GM23338 (cell line): ENCODE results near the gene RTP5. TPM values are rescaled to one million over a fixed set of nuclear protein-coding genes. Genes with fewer than 3 reads are reported as not detected.
A peak's percentile ranks its signal among the peaks of the same experiment; 100 is the strongest.

Source experiments
- ATAC-seq: fragments of 200-7000 bp; cut with Tn5 transposase; 3 replicates; pipeline ENCODE4 v1.9.1; 2020
- DNase-seq: peaks from one replicate; pipeline ENCODE4 v3.0.0-alpha.2; 2015; ENCODE audit warnings: low spot score
- H2AFZ ChIP-seq: fragments of 200-600 bp; sonication (generic); 2 replicates; pipeline ENCODE4 v1.8.0; 2016; ENCODE audit warnings: antibody characterized with exemption, mild to moderate bottlenecking, moderate library complexity
- H3F3A ChIP-seq: fragments of 200-600 bp; sonication (generic); replicated peaks from 2 replicates; pipeline ENCODE4 v1.8.0; 2017; ENCODE audit warnings: antibody characterized with exemption, mixed run types, low read depth
- H3K27ac ChIP-seq: fragments of 200-600 bp; sonication (generic); 2 replicates; pipeline ENCODE4 v1.6.1; 2016; ENCODE audit warnings: low read depth
- H3K27me3 ChIP-seq: fragments of 200-600 bp; sonication (generic); 2 replicates; pipeline ENCODE4 v1.8.0; 2016; ENCODE audit warnings: mild to moderate bottlenecking, mixed run types, moderate library complexity; ENCODE audit not compliant: insufficient read depth
- H3K36me3 ChIP-seq: fragments of 200-600 bp; sonication (generic); 2 replicates; pipeline ENCODE4 v1.8.0; 2016; ENCODE audit warnings: mild to moderate bottlenecking; ENCODE audit not compliant: insufficient read depth
- H3K4me1 ChIP-seq: fragments of 200-600 bp; sonication (generic); 2 replicates; pipeline ENCODE4 v1.8.0; 2016; ENCODE audit warnings: mild to moderate bottlenecking, moderate library complexity; ENCODE audit not compliant: insufficient read depth
- H3K4me2 ChIP-seq: fragments of 200-600 bp; sonication (generic); 2 replicates; pipeline ENCODE4 v1.7.1; 2017; ENCODE audit warnings: mixed run types
- H3K4me3 ChIP-seq: fragments of 200-600 bp; sonication (generic); 2 replicates; pipeline ENCODE4 v1.6.1; 2016; ENCODE audit warnings: mixed run types
- H3K79me2 ChIP-seq: fragments of 200-600 bp; sonication (generic); replicated peaks from 2 replicates; pipeline ENCODE4 v1.8.0; 2017; ENCODE audit warnings: mild to moderate bottlenecking; ENCODE audit not compliant: insufficient read depth
- H3K9me2 ChIP-seq: fragments of 200-600 bp; sonication (generic); 2 replicates; pipeline ENCODE4 v1.8.0; 2017; ENCODE audit not compliant: insufficient read depth
- H4K20me1 ChIP-seq: fragments of 200-600 bp; sonication (generic); replicated peaks from 2 replicates; pipeline ENCODE4 v1.8.0; 2017; ENCODE audit warnings: mild to moderate bottlenecking; ENCODE audit not compliant: insufficient read depth
- H3K27ac Mint-ChIP-seq: 2 replicates; pipeline ENCODE4 v1.8.0; 2020; ENCODE audit warnings: inconsistent platforms, mild to moderate bottlenecking, moderate library complexity, mixed read lengths
- H3K27me3 Mint-ChIP-seq: 3 replicates; pipeline ENCODE4 v1.8.0; 2022; ENCODE audit warnings: low read depth, mild to moderate bottlenecking, moderate library complexity, mixed read lengths, inconsistent platforms; ENCODE audit not compliant: insufficient read depth, poor library complexity
- H3K36me3 Mint-ChIP-seq: 3 replicates; pipeline ENCODE4 v1.8.0; 2021; ENCODE audit warnings: low read depth, mild to moderate bottlenecking, inconsistent platforms, moderate library complexity, mixed read lengths
- H3K4me1 Mint-ChIP-seq: 3 replicates; pipeline ENCODE4 v1.8.0; 2020; ENCODE audit warnings: mild to moderate bottlenecking, inconsistent platforms, mixed read lengths
- H3K4me3 Mint-ChIP-seq: 3 replicates; pipeline ENCODE4 v1.8.0; 2021; ENCODE audit warnings: moderate library complexity, mild to moderate bottlenecking, inconsistent platforms, mixed read lengths
- H3K9me3 Mint-ChIP-seq: 3 replicates; pipeline ENCODE4 v1.8.0; 2020; ENCODE audit warnings: moderate library complexity, mild to moderate bottlenecking, inconsistent platforms, mixed read lengths
- CREB1 ChIP-seq: fragments of 250-450 bp; sonication (Bioruptor Pico); IDR thresholded peaks from 2 replicates; pipeline ENCODE4 v1.5.0; 2020; ENCODE audit warnings: low read depth, mild to moderate bottlenecking, moderate library complexity
- EZH2phosphoT487 ChIP-seq: fragments of 200-600 bp; sonication (generic); IDR thresholded peaks from one replicate; pipeline ENCODE4 v1.8.1; 2018; ENCODE audit warnings: antibody characterized with exemption; ENCODE audit not compliant: unreplicated experiment
- JUNB ChIP-seq: IDR thresholded peaks from one replicate; pipeline ENCODE4 v1.6.1; 2016; ENCODE audit warnings: antibody characterized with exemption; ENCODE audit not compliant: unreplicated experiment
- REST ChIP-seq: IDR thresholded peaks from one replicate; pipeline ENCODE4 v1.6.1; 2018; ENCODE audit warnings: antibody characterized with exemption; ENCODE audit not compliant: unreplicated experiment
- polyA plus RNA-seq: library from polyadenylated mRNA; unstranded; fragments of >200 nt; fragmentation: Nextera tagmentation; extraction: Ambion mirVana; gene quantifications from 2 replicates; pipeline ENCODE4 v1.2.1, GENCODE V29; 2016
- total RNA-seq: library from RNA; depleted of rRNA; stranded (reverse); fragments of >200 nt; shearing (Covaris generic); gene quantifications from 2 replicates; pipeline ENCODE4 v1.2.3, GENCODE V29; 2014

The RTP5 gene
- total and polyA plus RNA-seq, 2 experiments from 2014 or later, result not detected

GRCh38 chr2:241842620-241843211 is 26.8 kb upstream of the RTP5 start:
- Histone ChIP-seq H3K27ac (no peak overlapping the region), H3F3A (no peaks in the 10 kb centered on the region), H3K9me2 (no peaks in the 10 kb centered on the region), H3K79me2 (no peaks in the 10 kb centered on the region), H4K20me1 (no peaks in the 10 kb centered on the region), H3K27me3 (peaks cover 22% of the 10 kb centered on the region), H3K4me2 (peak overlapping the region; percentile 38; the same call in 1 of the 2 replicates), H3K4me1 (no peaks in the 10 kb centered on the region; the same call in 1 of the 2 replicates), H3K36me3 (no peaks in the 10 kb centered on the region), H3K4me3 (peak overlapping the region; percentile 34; the same call in 1 of the 2 replicates), H2AFZ (peak overlapping the region; percentile 95)
- H3K4me3 Mint-ChIP-seq, result peak overlapping the region; percentile 57
- H3K27me3 Mint-ChIP-seq, result peaks cover 37% of the 10 kb centered on the region
- H3K4me1 Mint-ChIP-seq, result peaks cover 7% of the 10 kb centered on the region
- DNase-seq, result no peak
- TF ChIP-seq EZH2phosphoT487, result no peak
- no peak for TF ChIP-seq CREB1
- no peaks in the 10 kb centered on the region for H3K9me3 Mint-ChIP-seq
- H3K36me3 Mint-ChIP-seq, result no peaks in the 10 kb centered on the region
- peak; percentile 33 for ATAC-seq
- no peak overlapping the region for H3K27ac Mint-ChIP-seq

GRCh38 chr2:241843321-241844065 is 26.0 kb upstream of the RTP5 start:
- ATAC-seq, result no peak; the same call in none of the 3 replicates

More at GRCh38 chr2:241843321-241844065, 26.0 kb upstream of the RTP5 start:
- Histone ChIP-seq H3F3A (no peaks in the 10 kb centered on the region), H3K27ac (no peak overlapping the region), H3K4me1 (no peaks in the 10 kb centered on the region; the same call in 1 of the 2 replicates), H4K20me1 (no peaks in the 10 kb centered on the region), H3K4me3 (peak overlapping the region; percentile 34; the same call in 1 of the 2 replicates), H3K79me2 (no peaks in the 10 kb centered on the region), H3K4me2 (peak overlapping the region; percentile 38; the same call in 1 of the 2 replicates), H2AFZ (peak overlapping the region; percentile 95), H3K27me3 (peaks cover 22% of the 10 kb centered on the region), H3K36me3 (no peaks in the 10 kb centered on the region), H3K9me2 (no peaks in the 10 kb centered on the region)
- TF ChIP-seq JUNB (no peak), REST (no peak), EZH2phosphoT487 (no peak)
- Mint-ChIP-seq H3K27ac (no peak overlapping the region), H3K36me3 (no peaks in the 10 kb centered on the region), H3K4me3 (peak overlapping the region; percentile 57), H3K27me3 (peaks cover 37% of the 10 kb centered on the region), H3K9me3 (no peaks in the 10 kb centered on the region), H3K4me1 (peaks cover 7% of the 10 kb centered on the region)
- DNase-seq, result no peak
